GM19025 (cell line): ENCODE data around the gene PDE4B.
"Not testable (repeated sequence)": the region's sequence is repeated elsewhere in the genome, so short reads cannot be mapped to it uniquely, and the experiment has no call there.

ENCODE experiments used
- ATAC-seq: cut with Tn5 transposase; IDR thresholded peaks from one replicate; pipeline ENCODE4 v1.9.1; 2021; ENCODE audit warnings: mild to moderate bottlenecking, low read depth, moderate library complexity; ENCODE audit not compliant: unreplicated experiment

Gene PDE4B

GRCh38 chr1:65986146-65986545 is 193.5 kb downstream of the PDE4B start:
- no peak for ATAC-seq

GRCh38 chr1:65990161-65990560 is 197.5 kb downstream of the PDE4B start:
- no peak for ATAC-seq

GRCh38 chr1:65991694-65992093 is 199.0 kb downstream of the PDE4B start:
- no peak for ATAC-seq

- ATAC-seq, result no peak
These were observed 199.6 kb downstream of the PDE4B start for GRCh38 chr1:65992165-65992821.

GRCh38 chr1:65992831-65993271 is 200.2 kb downstream of the PDE4B start:
- ATAC-seq, result no peak

- ATAC-seq, result no peak
These were observed 201.5 kb downstream of the PDE4B start for GRCh38 chr1:65994223-65994622.

- no peak for ATAC-seq
These were observed 202.6 kb downstream of the PDE4B start for GRCh38 chr1:65995336-65995735.

- ATAC-seq, result no peak
These were observed 203.2 kb downstream of the PDE4B start for GRCh38 chr1:65995928-65996327.

- ATAC-seq, result no peak
These were observed 205.0 kb downstream of the PDE4B start for GRCh38 chr1:65997693-65998092.

- no peak for ATAC-seq
These were observed 206.3 kb downstream of the PDE4B start for GRCh38 chr1:65998763-65999583.

GRCh38 chr1:66000033-66000637 is 207.4 kb downstream of the PDE4B start:
- no peak for ATAC-seq

- no peak for ATAC-seq
These were observed 211.0 kb downstream of the PDE4B start for GRCh38 chr1:66003690-66004089.

GRCh38 chr1:66006534-66006933 is 213.8 kb downstream of the PDE4B start:
- not testable (repeated sequence) for ATAC-seq

- ATAC-seq, result no peak
These were observed 219.6 kb downstream of the PDE4B start for GRCh38 chr1:66012106-66012784.

GRCh38 chr1:66013371-66013770 is 220.7 kb downstream of the PDE4B start:
- ATAC-seq, result no peak

- no peak for ATAC-seq
These were observed 230.4 kb downstream of the PDE4B start for GRCh38 chr1:66022904-66023620.

- no peak for ATAC-seq
These were observed 232.5 kb downstream of the PDE4B start for GRCh38 chr1:66025188-66025587.

GRCh38 chr1:66028035-66028434 is 235.3 kb downstream of the PDE4B start:
- ATAC-seq, result no peak

- ATAC-seq, result no peak
These were observed 241.1 kb downstream of the PDE4B start for GRCh38 chr1:66033781-66034180.

- ATAC-seq, result no peak
These were observed 243.0 kb downstream of the PDE4B start for GRCh38 chr1:66035616-66036245.
